Tibial nerve (tissue), 4 donors: ENCODE results near the gene RETREG2. TPM values are rescaled to one million over a fixed set of nuclear protein-coding genes. Genes with fewer than 3 reads are reported as not detected.

Experiments
- DNase-seq, 2 donors: peaks; one replicate each; pipeline ENCODE4 v3.0.0-alpha.2; 2019; ENCODE audit warnings: low spot score in 2 of 2
- H3K27ac ChIP-seq, 4 donors: fragments of 200-600 bp; sonication (generic) in 3 of 4; one replicate each; pipeline ENCODE4 v1.5.1; 2017 to 2019; ENCODE audit warnings: mild to moderate bottlenecking in 1 of 4
- H3K27me3 ChIP-seq, 2 donors: fragments of 200-600 bp; sonication (generic) in 1 of 2; one replicate each; pipeline versions ENCODE4 v1.5.1 to v1.6.0; 2017 to 2019
- H3K36me3 ChIP-seq, 3 donors: fragments of 200-600 bp; sonication (generic); one replicate each; pipeline ENCODE4 v1.5.1; 2018 to 2019
- H3K4me1 ChIP-seq, 4 donors: fragments of 200-600 bp; sonication (generic) in 3 of 4; one replicate each; pipeline ENCODE4 v1.5.1; 2017 to 2019
- H3K4me3 ChIP-seq, 4 donors: fragments of 200-600 bp; sonication (generic) in 3 of 4; one replicate each; pipeline ENCODE4 v1.5.1; 2017 to 2019; ENCODE audit warnings: mild to moderate bottlenecking in 1 of 4, moderate library complexity in 1 of 4
- H3K9me3 ChIP-seq, 4 donors: fragments of 200-600 bp; sonication (generic) in 3 of 4; one replicate each; pipeline ENCODE4 v1.5.1; 2017 to 2019
- CTCF ChIP-seq, 5 experiments: fragments of 200-600 bp in 3 of 5; fragments of 450-650 bp in 2 of 5; sonication (generic) in 3 of 5; IDR thresholded peaks; one replicate each; pipeline ENCODE4 v1.5.1; 2016 to 2019; ENCODE audit warnings: antibody characterized with exemption in 5 of 5, mild to moderate bottlenecking in 3 of 5, moderate library complexity in 2 of 5
- EP300 ChIP-seq, 2 donors: sonication (generic); formaldehyde crosslinking; IDR thresholded peaks; one replicate each; pipeline ENCODE4 v1.6.1; 2017; ENCODE audit warnings: antibody characterized with exemption in 2 of 2, mild to moderate bottlenecking in 1 of 2
- POLR2A ChIP-seq, 2 donors: fragments of 450-650 bp; IDR thresholded peaks; one replicate each; pipeline ENCODE4 v1.6.1; 2017; ENCODE audit warnings: antibody characterized with exemption in 2 of 2, mild to moderate bottlenecking in 2 of 2, moderate library complexity in 2 of 2
- WGBS, 2 donors: methylation state at CpG; one replicate each; pipeline ENCODE4 v1.1.5; 2018; 5-methylcytosine and 5-hydroxymethylcytosine counted together
- total RNA-seq, 4 donors: library from RNA; depleted of rRNA; stranded (reverse); fragments of >200 nt; gene quantifications; one replicate each; pipeline ENCODE4 v1.1.0, GENCODE V29; 2016

The RETREG2 gene
- total RNA-seq, 4 donors from 2014 or later: 45.8 to 59.4 (median 54.3) TPM

- peaks cover 4 to 65% (median 31%) of the 10 kb centered on the region in 3 donors for H3K36me3 ChIP-seq
- no peak for DNase-seq
Measured at GRCh38 chr2:219225350-219225749, 47.3 kb downstream of the RETREG2 start.

GRCh38 chr2:219228041-219228910, 50.2 kb downstream of the RETREG2 start:
- H3K27me3 ChIP-seq: no peaks in the 10 kb centered on the region
- peak overlapping the region; percentile 96 to 99 (median 96) for H3K27ac ChIP-seq
- 35% methylated on average over 7 of the region's 7 CpGs for WGBS, 2 donors
- no peaks in the 10 kb centered on the region for H3K9me3 ChIP-seq
- H3K36me3 ChIP-seq: peaks cover 4 to 56% (median 20%) of the 10 kb centered on the region in 3 donors
- no peak for TF ChIP-seq EP300 (IDR thresholded peaks at IDR 0.05)
- no peak for TF ChIP-seq POLR2A (IDR thresholded peaks at IDR 0.05)
- no peak for TF ChIP-seq CTCF (IDR thresholded peaks at IDR 0.05)
- H3K4me1 ChIP-seq: peaks cover 0 to 44% (median 17%) of the 10 kb centered on the region in 4 donors
- DNase-seq: no peak
- peak overlapping the region; percentile 64 to 98 (median 87) for H3K4me3 ChIP-seq

More at GRCh38 chr2:219225350-219225749, 47.3 kb downstream of the RETREG2 start:
- H3K4me3 ChIP-seq: no peak overlapping the region
- TF ChIP-seq CTCF (IDR thresholded peaks at IDR 0.05) (no peak), POLR2A (IDR thresholded peaks at IDR 0.05) (no peak)
- 85 to 87% methylated on average over 3 of the region's 3 CpGs for WGBS, 2 donors
- peaks cover 0 to 22% (median 12%) of the 10 kb centered on the region in 4 donors for H3K4me1 ChIP-seq
- no peak overlapping the region for H3K27ac ChIP-seq
- no peaks in the 10 kb centered on the region for H3K9me3 ChIP-seq
- no peaks in the 10 kb centered on the region for H3K27me3 ChIP-seq

GRCh38 chr2:219228911-219229304, 50.8 kb downstream of the RETREG2 start:
- Histone ChIP-seq H3K4me1 (peaks cover 0 to 44% (median 17%) of the 10 kb centered on the region in 4 donors), H3K27me3 (no peaks in the 10 kb centered on the region), H3K9me3 (no peaks in the 10 kb centered on the region), H3K27ac (peak overlapping the region; percentile 96 to 99 (median 96)), H3K4me3 (peak overlapping the region; percentile 64 to 98 (median 87)), H3K36me3 (peaks cover under 1 to 56% (median 20%) of the 10 kb centered on the region in 3 donors)
- DNase-seq: no peak
- TF ChIP-seq POLR2A (IDR thresholded peaks at IDR 0.05) (no peak), EP300 (IDR thresholded peaks at IDR 0.05) (no peak), CTCF (IDR thresholded peaks at IDR 0.05) (no peak)
- 7 to 14% methylated on average over 5 to 10 of the region's 19 CpGs for WGBS, 2 donors

- no peaks in the 10 kb centered on the region for H3K27me3 ChIP-seq
- DNase-seq: peak; percentile 97 to 98
- H3K9me3 ChIP-seq: no peaks in the 10 kb centered on the region
- H3K36me3 ChIP-seq: peaks cover 0 to 56% (median 20%) of the 10 kb centered on the region in 3 donors
- peak; percentile 59 to 97 for TF ChIP-seq EP300 (IDR thresholded peaks at IDR 0.05)
- TF ChIP-seq POLR2A (IDR thresholded peaks at IDR 0.05): peak; percentile 33 to 85
- TF ChIP-seq CTCF (IDR thresholded peaks at IDR 0.05): peak in 1 of 5 experiments; percentile 49
- H3K27ac ChIP-seq: peak within 1 kb of the TSS; percentile 96 to 99 (median 96)
- peak within 1 kb of the TSS; percentile 64 to 98 (median 87) for H3K4me3 ChIP-seq
- 0 to 1% methylated on average over 32 to 46 of the region's 80 CpGs for WGBS, 2 donors
- peaks cover 0 to 44% (median 17%) of the 10 kb centered on the region in 4 donors for H3K4me1 ChIP-seq
Measured at GRCh38 chr2:219229305-219230058, 51.4 kb downstream of the RETREG2 start, which contains the start of the genes ANKZF1 and ATG9A. ANKZF1 (plus strand) TSS chr2:219229806; CDS start chr2:219230258, 452 bp downstream. ATG9A (minus strand) TSS chr2:219229636; CDS start chr2:219228024, 1,612 bp downstream.
